ENCODE data around the gene USP2.
"Not testable (repeated sequence)": the region's sequence is repeated elsewhere in the genome, so short reads cannot be mapped to it uniquely, and the experiment has no call there.

Gene USP2

DNA sequence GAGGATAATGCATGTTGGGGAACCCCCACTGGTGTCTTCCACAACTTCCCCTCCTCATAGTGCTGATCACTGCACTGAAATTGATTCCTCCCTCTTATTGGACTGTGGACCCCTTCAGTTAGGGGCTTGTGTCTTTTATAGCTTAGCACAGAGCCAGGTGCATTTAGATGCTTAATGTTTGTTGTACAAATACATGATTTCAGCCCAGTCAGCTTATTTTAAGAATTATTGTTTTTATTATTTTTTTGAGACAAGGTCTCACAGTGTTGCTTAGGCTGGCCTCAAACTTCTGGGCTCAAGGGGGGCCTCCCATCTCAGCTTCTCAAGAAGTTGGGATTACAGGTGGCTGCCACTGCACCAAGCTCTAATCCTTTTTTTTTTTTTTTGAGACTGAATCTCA lies 33.2 kb upstream of the USP2 start:
- no peak for DNase-seq (ENCODE audit: low read depth in 3 of 3)

- no peak for DNase-seq (ENCODE audit: low read depth in 3 of 3)
These were observed 32.8 kb upstream of the USP2 start for GRCh38 chr11:119414321-119414720.

DNA sequence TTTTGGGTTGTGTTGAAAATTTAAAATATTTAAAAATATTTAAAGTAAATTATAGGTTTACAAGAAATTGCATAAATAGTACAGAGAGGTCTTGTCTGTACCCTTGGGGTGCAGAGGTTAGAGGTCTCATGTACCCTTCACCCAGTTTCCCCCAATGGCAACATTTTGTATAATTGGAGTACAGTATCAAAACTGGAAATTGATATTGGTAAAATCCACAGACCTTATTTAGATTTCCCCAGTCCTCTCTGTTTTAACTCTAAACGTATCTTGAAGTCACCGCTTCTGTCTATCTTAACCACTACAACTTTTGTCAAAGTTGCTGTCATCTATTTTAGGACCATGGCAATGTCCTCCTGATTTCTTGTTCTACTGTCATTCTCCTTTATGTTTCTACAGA lies 30.6 kb upstream of the USP2 start:
- DNase-seq (ENCODE audit: low read depth in 3 of 3), result no peak

DNA sequence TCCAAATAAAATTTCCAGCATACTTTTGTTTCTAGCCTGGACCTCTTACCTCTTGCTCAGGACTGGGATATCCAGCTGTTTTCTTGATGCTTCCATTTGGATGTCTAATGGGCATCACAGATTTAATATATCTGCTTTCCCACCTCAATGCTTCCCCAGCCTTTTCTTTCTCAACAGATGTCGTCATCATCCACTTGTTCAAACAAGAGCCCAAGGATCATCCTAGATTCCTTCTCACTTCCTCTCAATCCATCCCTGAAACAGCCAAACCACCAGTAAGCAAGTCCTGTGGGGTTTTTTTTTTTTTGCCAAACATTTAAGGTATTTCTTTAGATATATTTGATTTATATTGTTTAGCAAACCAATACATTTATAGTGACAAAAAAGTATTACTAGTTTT lies 29.0 kb upstream of the USP2 start:
- no peak for DNase-seq (ENCODE audit: low read depth in 3 of 3)

DNA sequence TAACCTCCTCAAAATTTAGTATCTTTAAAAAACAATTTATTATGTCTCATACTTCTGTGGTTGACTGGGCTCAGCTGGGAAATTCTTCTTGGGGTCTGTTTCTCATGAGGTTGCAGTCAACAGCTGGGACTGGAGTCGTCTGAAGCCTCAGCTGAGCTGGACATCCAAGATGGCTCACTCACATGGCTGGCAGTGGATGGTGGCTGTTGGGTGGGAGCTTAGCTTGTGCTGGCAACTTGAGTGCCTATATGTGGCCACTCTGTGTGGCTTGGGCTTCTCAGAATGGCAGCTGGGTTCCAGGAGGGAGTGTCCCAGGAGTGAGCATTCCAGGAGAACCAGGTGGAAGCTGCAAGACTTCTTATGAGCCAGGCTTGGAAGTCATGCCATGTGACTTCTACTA lies 28.2 kb upstream of the USP2 start:
- DNase-seq (ENCODE audit: low read depth in 3 of 3), result no peak

DNA sequence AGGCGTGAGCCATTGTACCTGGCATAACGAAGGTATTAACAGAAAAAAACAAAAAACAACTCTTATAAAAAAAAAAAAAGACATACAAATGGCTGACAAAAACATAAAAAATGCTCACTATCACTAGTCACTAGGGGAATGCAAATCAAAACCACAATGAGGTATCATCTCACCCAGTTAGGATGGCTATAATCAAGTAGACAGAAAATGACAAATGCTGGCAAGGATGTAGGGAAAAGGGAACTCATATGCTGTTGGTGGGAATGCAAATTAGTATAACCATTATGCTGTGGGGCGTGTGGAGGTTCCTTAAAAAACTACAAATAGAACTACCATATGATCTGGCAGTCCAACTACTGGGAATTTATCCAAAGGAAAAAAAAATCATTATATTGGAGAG lies 24.5 kb upstream of the USP2 start:
- no peak for DNase-seq (ENCODE audit: low read depth in 3 of 3)

- DNase-seq (ENCODE audit: low read depth in 3 of 3), result not testable (repeated sequence)
These were observed 24.0 kb upstream of the USP2 start for GRCh38 chr11:119405448-119405847.

GRCh38 chr11:119404872-119405271 lies 23.4 kb upstream of the USP2 start:
- DNase-seq (ENCODE audit: low read depth in 3 of 3), result no peak

- no peak for DNase-seq (ENCODE audit: low read depth in 3 of 3)
These were observed 21.5 kb upstream of the USP2 start for GRCh38 chr11:119403021-119403420.

DNA sequence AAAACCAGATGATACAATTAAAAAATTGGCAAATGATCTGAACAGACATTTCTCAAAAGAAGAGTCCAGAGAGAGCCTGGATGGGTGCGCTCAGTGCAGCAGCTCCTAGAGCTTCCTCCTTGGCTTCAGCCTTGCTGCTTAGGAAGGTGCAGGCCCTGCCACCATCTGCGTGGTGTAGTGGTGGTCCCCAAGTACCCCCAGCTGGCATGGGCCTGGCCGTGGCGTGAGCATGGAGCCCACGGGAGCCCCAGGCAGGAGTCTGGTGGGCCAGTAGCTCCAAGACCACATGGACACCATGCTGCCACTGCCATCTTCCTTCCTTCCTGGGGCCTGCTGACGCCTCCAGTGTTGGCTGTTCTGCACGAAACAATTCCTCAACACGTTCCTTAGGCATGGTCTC lies 21.0 kb upstream of the USP2 start:
- no peak for DNase-seq (ENCODE audit: low read depth in 3 of 3)

GRCh38 chr11:119400860-119401259 lies 19.4 kb upstream of the USP2 start:
- no peak for DNase-seq (ENCODE audit: low read depth in 3 of 3)

GRCh38 chr11:119397740-119398139 lies 16.2 kb upstream of the USP2 start:
- DNase-seq (ENCODE audit: low read depth in 3 of 3), result no peak

DNA sequence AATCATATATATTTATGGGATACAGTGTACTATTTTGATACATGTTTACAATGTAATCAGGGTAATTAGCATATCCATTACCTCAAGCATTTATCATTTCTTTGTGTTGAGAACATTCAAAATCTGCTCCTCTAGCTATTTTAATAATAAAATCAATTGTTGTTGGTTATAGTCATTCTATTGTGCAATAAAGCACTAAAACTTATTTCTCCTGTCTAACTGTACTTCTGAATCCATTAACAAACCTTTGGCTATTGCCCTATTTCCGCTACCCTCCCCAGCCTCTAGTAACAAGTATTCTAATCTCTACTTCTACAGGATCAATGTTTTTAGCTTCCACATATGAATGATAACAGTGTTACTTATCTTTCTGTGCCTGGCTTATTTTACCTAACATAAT lies 15.3 kb upstream of the USP2 start:
- no peak for DNase-seq (ENCODE audit: low read depth in 3 of 3)

DNA sequence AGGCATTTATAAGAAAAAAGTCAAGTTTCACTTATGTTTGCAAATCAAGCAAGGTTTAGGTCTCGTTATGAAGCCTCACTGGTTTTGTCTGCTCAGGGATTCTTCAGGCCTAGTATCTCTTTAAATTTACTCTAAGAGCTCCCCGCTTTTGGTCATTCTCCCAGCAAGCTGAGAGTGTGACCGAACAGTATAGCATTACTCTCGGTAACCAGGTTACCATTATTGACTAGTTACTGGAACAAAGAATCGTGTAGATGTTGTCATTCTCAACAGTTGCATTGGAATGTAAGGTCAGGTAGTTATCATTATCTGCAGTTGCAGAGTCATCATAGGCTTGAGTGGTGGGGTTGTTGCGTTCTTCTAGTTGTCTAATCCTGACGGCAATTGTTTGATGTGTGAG lies 9.8 kb upstream of the USP2 start:
- no peak for DNase-seq (ENCODE audit: low read depth in 3 of 3)

DNA sequence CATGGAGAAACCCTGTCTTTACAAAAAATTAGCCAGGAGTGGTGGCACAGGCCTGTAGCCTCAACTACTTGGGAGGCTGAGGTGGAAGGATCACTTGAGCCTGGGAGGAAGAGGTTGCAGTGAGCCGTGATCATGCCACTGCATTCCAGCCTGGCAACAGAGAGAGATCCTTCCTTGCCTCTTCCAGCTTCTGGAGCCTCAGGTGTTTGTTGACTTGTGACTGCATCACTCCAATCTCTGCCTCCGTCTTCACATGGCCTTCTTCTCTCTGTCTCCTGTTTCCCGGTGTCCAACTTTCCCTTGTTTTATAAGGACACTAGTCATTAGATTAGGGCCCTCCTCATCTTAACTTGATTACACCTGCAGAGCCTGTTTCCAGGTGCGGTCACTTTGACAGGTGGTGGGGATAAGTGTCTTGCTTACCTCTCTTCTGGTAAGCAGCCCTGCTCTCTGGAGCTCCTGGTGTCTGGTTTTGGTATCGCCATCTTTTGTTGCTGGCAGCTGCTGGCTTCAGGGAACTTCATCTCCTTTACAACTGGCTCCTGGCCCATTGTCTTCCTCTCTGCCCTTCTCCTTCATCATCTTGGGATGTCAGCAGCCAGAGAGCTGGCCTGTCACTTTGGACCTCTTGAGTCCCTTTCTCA lies 8.2 kb upstream of the USP2 start:
- no peak for DNase-seq (ENCODE audit: low read depth in 3 of 3)

GRCh38 chr11:119388103-119388502 lies 6.6 kb upstream of the USP2 start:
- no peak for DNase-seq (ENCODE audit: low read depth in 3 of 3)

DNA sequence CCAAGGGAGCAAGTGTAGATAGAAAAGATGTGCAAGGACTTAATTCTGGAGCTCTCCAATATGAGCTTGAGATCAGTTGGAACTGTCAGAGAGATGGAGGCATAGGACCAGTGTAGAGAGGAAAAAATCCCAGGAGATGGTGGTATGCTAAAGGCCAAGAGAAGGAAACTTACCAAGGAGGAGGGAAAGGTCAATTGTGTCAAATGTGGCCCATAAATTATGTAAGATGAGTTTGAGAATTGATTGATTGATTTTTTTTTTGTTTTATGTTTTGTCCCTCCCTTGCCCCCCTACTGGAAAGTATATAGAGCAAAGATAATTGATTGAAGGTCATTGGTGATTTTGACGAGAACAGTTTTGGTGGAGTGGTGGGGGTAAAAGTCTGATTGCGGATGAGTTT lies 2.8 kb upstream of the USP2 start:
- DNase-seq (ENCODE audit: low read depth in 3 of 3), result no peak

- not testable (repeated sequence) for DNase-seq (ENCODE audit: low read depth in 3 of 3)
These were observed 1.0 kb upstream of the USP2 start for GRCh38 chr11:119382513-119382912.

- DNase-seq (ENCODE audit: low read depth in 3 of 3), result no peak
These were observed 611 bp upstream of the USP2 start for GRCh38 chr11:119382101-119382500.

DNA sequence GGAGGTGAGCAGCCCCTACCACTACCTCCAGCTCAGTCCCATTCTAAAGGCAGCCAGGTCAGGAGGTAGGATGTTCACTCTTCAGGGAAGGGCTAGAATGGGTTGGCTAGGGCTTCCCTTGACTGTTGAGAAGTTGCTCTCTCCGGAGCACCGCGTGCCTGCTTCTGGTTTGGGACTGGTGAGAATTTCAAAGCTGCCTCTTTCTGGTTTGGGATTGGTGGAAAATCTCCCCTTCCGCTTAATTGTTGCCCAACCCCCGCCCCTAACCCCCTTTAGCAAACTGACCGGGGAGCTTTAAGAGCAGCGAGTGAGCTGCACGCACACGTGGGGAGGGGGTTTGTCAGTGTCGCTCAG lies 686 bp downstream of the USP2 start:
- no peak for DNase-seq (ENCODE audit: low read depth in 3 of 3)

DNA sequence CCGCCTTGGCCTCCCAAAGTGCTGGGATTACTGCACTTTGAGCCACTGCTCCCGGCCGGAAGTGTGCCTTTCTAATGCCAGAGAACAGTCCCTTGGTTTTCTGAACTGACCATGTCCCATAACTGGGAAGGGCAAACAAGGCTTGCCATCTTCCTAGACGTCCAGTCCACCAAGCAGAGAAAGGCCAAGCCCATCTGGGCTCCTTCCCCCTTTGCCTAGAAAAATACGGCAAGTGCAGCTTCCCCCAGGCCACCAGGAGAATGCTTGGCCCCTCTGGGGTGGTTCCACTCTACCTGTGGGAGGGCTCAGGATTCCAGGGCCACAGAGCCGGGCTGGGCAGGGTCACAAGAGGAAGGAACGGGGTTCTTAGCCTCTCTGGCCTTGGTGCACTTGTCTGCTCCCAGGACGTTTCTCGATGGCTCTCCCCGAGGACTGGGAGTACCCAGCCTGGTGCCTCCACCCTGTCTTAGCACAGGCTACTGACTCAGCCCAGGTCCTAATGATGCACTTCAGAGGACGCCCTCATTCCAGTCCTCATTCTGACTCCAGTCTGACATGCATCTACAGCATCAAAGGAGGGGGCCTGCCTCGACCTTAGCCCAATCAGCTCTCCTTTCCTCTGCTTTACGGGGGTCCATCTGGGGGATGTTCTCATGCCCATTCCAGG lies 1.2 kb downstream of the USP2 start:
- no peak for DNase-seq (ENCODE audit: low read depth in 3 of 3)

DNA sequence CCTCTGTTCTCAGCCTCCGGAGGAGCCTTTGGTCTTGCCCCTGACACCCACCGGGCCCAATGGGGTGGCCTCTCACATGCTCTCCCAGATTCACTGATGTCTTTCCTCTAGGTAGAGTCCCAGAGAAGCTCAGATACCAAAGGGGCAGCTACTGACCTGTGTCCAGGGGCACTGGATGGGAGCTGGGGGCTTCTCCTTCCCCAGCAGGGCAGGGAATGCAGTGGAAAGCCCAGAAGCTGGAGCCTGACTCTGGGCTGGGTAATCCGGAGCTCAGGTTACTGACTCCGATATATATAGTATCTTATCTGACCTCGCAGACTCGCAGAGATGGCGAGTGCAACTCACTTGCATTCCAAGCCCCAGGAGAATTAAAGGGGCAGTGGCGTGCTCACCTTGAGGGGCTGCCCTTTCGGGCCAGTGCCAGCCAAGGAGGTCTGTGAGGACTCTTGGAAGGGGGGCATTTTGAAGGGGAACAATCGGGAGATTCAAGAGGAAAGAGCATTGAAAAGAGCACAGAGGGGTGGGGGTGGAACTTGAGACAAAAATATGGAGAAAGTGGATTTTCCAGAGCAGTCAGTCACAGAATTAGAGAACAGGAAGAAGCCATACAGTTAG lies 2.5 kb downstream of the USP2 start:
- no peak for DNase-seq (ENCODE audit: low read depth in 3 of 3)

- DNase-seq (ENCODE audit: low read depth in 3 of 3), result no peak
These were observed 3.4 kb downstream of the USP2 start for GRCh38 chr11:119377961-119378667.
